Daoy (cell line): ENCODE data around the gene DNM3. TPM values are rescaled to one million over a fixed set of nuclear protein-coding genes. Genes with fewer than 3 reads are reported as not detected.

Source experiments
- DNase-seq: peaks from one replicate; pipeline ENCODE4 v3.0.0-alpha.2; 2015; ENCODE audit warnings: low read depth
- total RNA-seq: library from RNA; depleted of rRNA; stranded (reverse); fragments of >200 nt; shearing (Covaris generic); gene quantifications from 2 replicates; pipeline ENCODE4 v1.2.3, GENCODE V29; 2014

The DNM3 gene
- total RNA-seq, 1 experiment from 2014 or later = 4.5 TPM

- DNase-seq = no peak
These were observed 78.9 kb downstream of the DNM3 start for GRCh38 chr1:171919891-171920887.

- DNase-seq = no peak
These were observed 81.7 kb downstream of the DNM3 start for GRCh38 chr1:171922999-171923398.

GRCh38 chr1:171929121-171929520 lies 87.8 kb downstream of the DNM3 start:
- no peak for DNase-seq

- no peak for DNase-seq
These were observed 90.5 kb downstream of the DNM3 start for GRCh38 chr1:171931752-171932151.

GRCh38 chr1:171934664-171935063 lies 93.4 kb downstream of the DNM3 start:
- no peak for DNase-seq

GRCh38 chr1:171935086-171935485 lies 93.8 kb downstream of the DNM3 start:
- no peak for DNase-seq

- DNase-seq = no peak
These were observed 94.4 kb downstream of the DNM3 start for GRCh38 chr1:171935664-171936063.

- no peak for DNase-seq
These were observed 96.6 kb downstream of the DNM3 start for GRCh38 chr1:171937938-171938337.

- no peak for DNase-seq
These were observed 98.4 kb downstream of the DNM3 start for GRCh38 chr1:171939740-171940139.

- DNase-seq = no peak
These were observed 99.1 kb downstream of the DNM3 start for GRCh38 chr1:171940368-171940767.

- no peak for DNase-seq
These were observed 100.6 kb downstream of the DNM3 start for GRCh38 chr1:171941920-171942319.

GRCh38 chr1:171943973-171944561 lies 102.8 kb downstream of the DNM3 start:
- no peak for DNase-seq

- peak; percentile 19 for DNase-seq
These were observed 107.2 kb downstream of the DNM3 start for GRCh38 chr1:171948511-171948910.

- no peak for DNase-seq
These were observed 108.0 kb downstream of the DNM3 start for GRCh38 chr1:171949316-171949715.

GRCh38 chr1:171953835-171954234 lies 112.5 kb downstream of the DNM3 start:
- DNase-seq = no peak

- no peak for DNase-seq
These were observed 113.1 kb downstream of the DNM3 start for GRCh38 chr1:171954361-171954760.

- no peak for DNase-seq
These were observed 120.6 kb downstream of the DNM3 start for GRCh38 chr1:171961861-171962260.

GRCh38 chr1:171963762-171964161 lies 122.5 kb downstream of the DNM3 start:
- no peak for DNase-seq

GRCh38 chr1:171965777-171966176 lies 124.5 kb downstream of the DNM3 start:
- DNase-seq = peak; percentile 4

GRCh38 chr1:171966426-171967220 lies 125.3 kb downstream of the DNM3 start:
- no peak for DNase-seq

- no peak for DNase-seq
These were observed 127.9 kb downstream of the DNM3 start for GRCh38 chr1:171969226-171969625.

GRCh38 chr1:171969813-171970212 lies 128.5 kb downstream of the DNM3 start:
- no peak for DNase-seq
